HG03135 (cell line): ENCODE measurements around the gene WNT9A.

Experiments
- ATAC-seq: cut with Tn5 transposase; IDR thresholded peaks from one replicate; pipeline ENCODE4 v1.9.1; 2021; ENCODE audit warnings: mild to moderate bottlenecking, moderate library complexity; ENCODE audit not compliant: unreplicated experiment

Gene WNT9A

DNA sequence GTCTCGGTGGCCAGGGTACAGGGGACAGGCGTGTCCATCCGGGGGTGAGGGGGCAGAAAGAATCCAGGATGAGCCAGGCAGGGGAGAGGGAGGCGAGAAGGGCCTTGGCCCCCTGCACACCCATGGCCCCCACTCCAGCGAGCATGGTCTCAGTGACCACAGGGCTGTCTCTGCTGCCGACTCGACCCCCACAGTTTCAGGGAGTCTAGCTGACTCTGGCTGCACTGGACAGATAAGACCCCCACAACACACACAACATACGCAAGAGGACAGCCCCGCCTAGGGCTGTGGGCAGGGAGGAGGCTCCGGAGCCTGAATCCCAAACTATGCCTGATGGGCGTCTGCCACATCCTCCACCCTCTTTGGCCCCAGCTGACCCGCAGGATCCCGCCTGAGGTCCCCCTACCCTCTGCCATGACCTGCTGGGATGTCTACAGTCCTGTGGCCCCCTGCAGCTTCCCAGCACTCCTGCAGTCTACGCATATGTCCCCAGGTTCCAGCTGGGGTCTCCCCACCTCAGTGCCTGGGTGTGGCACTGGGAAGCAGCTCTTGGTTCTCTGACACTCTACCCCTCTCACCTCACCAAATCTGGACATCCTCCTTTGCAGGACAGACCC, 22.0 kb downstream of the WNT9A start:
- no peak for ATAC-seq

DNA sequence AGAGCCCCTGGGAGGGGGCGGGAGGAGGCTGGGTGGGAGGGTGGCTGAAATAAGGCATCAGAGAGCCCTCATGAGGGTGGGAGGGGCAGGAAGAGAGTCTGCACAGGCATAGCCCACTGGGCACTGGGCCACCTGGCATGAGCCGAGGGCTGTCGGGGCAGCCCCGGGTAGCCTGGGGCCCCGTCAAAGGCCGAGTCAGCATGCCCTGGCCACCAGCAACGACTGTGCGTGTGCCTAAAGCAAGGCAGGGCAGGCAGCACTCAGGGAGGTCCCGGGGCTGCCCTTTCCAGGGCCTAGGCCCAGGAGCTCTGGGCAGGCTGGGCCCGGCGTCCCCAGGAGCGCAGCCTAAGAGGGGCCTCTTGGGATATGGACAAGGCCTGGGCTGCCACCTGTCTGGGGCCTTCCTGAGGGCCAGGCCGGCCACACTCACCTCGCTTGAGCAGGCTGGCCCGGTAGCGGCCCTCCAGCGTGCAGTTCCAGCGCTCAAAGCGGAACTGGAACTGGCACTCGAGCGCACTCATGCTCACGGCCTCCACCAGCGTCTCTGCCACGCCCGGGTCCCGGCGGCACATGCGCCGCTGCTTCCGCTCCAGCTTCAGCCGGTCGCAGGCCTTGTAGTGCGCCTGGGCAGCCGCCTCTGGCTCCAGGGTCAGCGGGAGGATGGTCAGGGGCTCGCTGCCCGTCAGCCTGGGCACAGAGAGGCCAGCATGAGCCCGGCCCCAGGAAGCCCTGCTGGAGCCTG, 22.7 kb downstream of the WNT9A start:
- no peak for ATAC-seq

DNA sequence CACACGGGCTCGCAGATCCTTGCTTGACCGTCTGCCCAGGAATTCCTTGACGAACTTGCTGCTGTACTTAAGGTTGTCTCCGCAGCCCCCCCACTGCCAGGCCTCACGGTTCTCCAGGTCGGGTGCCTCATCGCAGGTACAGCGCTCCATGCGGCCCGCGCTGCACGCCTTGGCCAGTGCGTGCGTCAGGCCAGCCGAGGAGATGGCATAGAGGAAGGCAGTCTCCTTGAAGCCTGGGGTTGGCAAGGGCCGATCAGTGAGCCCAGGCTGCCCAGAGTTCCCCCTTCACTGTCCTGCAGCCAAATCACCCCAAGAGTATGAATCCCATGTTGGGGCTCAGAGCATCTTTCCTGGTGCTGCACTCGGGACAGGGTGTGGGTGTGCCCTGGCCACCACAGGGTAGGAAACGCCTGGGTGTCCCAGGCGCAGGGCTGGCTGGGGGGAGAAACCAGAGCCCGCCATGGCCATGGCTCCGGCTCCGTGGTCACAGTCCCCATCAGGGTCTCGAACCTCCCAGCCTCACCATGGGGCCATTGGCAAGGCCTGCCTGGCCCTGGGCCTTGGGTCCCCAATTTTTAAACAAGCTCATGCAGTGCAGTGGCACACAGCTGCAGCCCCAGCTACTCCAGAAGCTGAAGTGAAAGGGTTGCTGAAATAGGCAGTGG, 23.4 kb downstream of the WNT9A start:
- no peak for ATAC-seq

DNA sequence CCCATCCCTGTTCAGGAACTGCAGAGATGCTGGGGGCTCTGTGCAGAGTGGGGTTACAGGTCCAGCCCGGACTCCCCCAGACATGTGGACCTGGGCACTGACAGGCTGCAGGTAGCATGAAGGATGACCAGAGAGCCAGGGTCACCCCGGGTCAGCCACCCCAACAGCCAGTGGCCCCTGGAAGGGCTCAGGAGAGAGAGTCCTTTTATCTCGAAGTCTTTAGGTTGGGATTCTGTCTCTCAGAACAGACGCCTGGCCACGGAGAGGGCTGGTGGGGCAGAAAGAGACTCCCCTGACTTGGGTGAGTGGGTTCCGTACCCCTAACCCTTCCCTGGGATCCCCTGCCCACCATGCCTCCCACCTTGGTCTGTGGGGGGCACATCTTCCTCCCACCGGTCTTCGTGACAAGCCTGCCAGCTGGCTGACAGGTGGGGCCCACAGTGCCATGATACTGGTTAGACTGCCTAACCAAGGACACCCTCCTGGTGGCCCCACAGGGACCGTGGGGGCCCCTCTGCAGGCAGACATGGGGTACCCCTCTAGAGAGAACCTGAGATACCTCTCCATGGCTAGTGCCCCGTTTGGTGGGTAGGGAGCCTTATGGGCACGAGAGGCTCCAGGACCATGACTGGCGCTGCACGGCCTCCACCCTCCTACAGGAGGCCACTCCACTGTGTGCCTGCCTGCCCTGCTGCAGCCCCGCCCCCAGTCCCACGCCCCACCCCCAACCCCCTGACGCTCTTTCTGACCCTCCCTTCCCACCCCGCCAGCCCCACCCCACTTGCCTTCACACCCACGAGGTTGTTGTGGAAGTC, 24.2 kb downstream of the WNT9A start:
- no peak for ATAC-seq

DNA sequence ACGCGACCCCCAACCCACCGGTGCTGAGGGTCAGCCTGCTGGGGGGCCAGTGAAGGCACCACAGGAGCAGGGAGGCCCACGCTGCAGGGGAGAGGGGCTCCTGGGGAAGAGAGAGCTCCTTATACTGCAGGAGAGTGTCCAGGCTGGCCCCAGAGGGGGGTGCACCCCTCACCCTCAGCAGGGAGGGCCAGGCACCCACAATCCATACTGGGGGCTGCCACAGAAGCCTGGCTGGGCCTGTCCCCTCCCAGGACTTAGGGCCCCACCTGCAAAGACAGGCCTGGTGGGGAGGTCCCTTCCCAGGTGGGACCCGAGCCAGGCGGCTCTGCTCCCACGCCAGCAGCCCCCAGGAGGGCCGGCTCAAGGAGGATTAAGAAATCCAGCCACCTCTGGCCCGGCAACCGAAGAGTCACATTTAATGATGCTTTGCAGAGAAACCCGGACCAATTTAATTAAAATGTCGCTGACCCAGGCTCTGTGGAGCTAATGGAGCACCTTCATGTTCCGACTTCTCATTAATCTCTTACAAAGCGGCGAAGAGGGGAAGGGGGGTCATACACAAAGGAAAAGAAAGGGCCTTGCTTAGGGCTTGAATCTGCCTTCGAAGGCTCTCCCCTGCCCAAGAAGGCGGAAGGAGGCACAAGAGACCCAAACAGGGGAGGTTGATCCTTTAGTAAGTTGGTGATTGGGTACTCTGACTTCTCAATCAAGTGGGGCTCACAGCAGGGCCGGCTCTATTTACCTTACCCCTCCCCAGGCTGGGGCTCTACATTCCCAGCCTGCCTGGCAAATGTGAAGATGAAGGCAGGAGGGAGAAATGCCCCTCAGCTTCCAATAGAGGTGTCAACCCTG, 25.0 kb downstream of the WNT9A start:
- ATAC-seq = no peak

DNA sequence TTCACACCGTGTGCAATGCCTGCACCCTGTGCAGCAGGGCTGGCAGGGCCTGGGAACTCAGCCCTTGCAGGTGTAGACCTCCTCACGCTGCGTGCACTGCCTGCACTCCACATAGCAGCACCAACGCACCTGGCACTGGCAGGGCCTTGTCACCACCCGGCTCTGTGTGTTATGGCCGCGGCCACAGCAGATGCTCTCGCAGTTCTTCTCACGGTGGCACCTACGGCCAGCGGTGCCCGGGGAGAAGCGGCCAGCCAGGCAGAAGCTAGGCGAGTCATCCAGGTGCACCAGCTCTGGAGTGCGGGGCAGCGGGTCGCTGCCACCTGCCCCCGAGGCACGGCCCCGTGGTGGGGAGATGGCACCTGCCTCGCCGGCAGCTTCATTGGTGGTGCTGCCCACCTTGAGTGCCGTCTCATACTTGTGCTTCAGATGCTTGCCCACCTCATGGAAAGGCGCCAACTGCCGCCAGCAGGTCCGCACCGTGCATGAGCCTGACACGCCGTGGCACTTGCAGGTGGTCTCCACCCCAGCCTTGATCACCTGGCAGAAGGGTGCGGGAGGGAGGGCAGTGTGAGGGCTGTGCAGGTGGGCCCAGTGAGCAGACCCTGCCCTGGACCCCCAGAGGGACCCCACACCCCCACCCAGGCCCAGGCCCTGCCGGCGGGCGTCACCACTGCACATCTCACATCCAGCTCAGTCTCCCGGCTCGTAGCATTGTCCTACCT, 26.1 kb downstream of the WNT9A start:
- ATAC-seq = no peak

DNA sequence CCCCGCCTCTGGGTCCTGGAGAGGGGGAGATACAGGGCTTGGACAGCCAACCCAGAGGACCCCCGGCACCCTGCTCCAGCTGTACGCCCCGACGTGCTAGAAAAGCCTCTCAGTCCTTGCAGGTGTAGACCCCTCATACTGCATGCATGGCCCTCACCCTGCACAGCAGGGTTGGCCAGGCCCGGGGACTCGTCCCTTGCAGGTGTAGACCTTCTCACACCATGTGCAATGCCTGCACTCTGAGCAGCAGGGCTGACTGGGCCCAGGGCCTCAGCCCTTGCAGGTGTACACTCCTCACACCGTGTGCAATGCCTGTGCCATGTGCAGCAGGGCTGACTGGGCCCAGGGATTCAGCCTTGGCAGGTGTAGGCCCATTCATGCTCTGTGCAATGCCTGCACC, 26.8 kb downstream of the WNT9A start:
- no peak for ATAC-seq

DNA sequence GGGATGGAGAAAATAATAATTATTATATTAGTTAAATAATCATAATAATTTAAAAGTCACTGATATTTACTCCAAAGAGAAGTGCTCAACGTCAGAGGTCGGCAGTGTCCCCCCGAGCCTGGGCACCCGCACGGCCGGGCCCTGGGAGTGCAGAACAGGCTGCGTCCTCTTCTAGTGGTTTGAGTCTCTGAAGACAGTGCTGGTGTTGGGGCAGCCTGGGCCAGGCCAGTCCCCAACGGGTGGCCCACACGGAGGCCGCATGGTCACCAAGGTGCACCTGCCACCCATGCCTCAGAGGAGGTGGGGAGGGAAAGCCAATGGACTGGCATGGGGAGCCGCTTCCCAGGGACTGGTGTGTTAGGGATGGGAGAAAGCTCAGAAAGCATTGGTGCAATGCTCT, 27.3 kb downstream of the WNT9A start:
- ATAC-seq = no peak

DNA sequence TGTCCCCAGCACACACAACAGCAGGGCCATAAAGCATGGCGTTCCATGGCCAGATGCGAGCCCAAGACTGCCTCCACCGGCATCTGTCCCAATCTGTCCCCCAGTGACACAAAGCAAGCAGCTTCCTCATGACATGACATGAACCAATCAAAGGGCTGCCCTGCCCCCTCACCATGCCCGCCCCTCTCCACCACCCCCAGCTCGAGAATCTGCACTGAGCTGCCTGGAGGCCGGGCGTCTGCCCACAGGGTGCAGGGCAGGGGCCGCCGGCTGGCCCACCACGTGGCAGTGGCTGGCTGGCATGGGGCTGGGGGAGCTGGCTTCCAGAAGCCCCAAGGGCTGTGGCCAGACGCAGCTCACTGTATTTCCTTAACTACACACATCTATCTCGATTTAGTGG, 27.8 kb downstream of the WNT9A start:
- ATAC-seq = no peak

DNA sequence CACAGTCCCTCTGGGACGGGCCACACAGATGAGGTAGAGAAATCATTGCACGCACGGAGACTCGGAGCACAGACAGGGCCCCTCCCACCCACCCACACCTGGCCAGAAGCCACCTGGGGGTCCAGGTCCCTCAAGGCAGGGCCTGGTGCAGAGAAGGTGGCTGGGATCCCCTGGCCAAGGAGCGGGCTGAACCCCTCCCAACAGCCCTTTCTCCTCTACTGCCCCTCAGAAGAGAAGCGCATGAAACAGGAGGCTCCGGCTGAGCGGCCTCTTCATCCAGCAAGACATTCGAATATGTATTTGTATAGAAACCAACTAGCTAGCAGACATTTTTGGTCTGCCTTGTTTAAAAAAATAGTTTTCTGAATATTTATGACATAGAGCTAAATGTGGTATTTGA, 29.0 kb downstream of the WNT9A start:
- no peak for ATAC-seq

DNA sequence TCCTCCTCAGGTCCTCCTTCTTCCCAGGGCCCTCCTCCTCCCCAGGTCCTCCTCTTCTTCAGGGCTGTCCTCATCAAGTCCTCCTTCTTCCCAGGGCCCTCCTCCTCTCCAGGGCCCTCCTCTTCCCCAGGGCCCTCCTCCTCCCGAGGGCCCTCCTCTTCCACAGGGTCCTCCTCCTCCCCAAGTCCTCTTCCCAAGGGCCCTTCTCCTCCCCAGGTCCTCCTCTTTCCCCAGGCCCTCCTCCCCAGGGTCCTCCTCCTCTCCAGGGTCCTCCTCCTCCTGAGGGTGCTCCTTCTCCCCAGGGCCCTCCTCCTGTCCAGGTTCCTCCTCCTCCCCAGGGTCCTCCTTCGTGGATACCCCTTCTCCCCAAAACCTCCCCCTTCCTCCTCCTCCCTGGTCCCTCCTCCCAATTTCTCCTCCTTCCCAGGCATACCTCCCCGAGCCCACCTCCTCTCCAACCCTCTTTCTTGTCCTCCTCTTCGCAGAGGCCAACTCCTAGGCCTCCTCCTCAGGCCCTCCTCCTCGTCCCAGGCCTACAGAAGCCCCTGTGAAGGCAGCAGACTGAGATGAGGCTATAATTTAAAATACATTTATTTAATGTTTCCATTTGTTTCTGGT, 29.5 kb downstream of the WNT9A start:
- no peak for ATAC-seq

DNA sequence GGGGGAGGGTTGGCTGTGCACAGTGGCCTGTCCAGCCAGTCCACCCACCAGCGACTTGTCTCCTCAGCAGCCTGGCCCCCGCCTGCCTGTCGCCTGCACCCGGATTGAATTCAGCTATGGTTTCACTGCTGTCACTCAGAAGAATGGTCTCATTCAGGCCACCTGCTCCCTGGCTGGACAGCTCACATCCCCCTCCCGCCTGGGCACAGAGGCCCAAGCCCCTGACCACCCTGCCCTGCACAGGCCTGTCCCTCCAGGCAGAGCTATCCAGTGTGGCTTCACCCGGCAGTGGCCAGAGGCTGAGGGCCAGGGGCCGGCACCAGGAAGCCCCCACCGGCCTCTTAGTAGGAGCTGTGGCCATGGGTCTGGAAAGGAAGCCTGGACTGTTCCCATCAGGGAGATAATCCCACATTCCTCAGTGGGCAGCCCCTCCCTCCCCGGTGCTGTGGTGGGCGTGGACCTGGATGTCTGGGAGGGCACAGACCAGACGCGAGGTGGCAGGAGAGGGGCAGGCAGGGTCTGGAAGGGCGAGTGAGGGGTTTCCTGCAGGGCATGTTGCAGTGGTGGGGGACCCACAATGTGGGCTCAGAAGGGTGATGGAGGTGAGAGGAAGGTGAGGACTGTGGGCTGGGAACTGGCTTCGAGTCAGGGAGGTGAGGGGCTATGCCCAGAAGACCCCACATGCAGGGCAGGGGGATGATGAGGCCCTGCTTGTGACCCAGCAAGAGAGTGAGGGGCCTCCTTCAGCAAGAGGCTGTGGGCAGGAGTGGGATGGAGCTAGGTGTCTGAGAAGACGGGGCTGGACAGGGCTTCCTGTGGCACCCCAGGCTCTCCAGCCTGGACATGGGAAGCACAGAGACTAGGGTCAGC, 30.4 kb downstream of the WNT9A start:
- no peak for ATAC-seq

DNA sequence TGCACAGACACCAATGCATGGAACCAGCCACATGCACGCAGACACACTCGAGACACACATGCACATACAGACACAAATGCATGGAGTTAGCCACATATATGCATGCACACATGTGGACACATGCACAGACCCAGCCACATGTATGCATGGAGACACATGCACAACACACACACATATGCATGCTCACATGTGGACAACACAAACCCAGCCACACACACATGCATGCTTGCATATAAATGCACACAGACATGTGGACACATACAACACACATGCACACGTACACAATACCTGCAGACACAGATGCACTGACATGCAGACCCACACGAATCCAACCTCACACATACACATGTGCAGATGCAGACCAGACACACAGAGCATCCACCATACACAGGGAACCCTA, 31.1 kb downstream of the WNT9A start:
- ATAC-seq = no peak

DNA sequence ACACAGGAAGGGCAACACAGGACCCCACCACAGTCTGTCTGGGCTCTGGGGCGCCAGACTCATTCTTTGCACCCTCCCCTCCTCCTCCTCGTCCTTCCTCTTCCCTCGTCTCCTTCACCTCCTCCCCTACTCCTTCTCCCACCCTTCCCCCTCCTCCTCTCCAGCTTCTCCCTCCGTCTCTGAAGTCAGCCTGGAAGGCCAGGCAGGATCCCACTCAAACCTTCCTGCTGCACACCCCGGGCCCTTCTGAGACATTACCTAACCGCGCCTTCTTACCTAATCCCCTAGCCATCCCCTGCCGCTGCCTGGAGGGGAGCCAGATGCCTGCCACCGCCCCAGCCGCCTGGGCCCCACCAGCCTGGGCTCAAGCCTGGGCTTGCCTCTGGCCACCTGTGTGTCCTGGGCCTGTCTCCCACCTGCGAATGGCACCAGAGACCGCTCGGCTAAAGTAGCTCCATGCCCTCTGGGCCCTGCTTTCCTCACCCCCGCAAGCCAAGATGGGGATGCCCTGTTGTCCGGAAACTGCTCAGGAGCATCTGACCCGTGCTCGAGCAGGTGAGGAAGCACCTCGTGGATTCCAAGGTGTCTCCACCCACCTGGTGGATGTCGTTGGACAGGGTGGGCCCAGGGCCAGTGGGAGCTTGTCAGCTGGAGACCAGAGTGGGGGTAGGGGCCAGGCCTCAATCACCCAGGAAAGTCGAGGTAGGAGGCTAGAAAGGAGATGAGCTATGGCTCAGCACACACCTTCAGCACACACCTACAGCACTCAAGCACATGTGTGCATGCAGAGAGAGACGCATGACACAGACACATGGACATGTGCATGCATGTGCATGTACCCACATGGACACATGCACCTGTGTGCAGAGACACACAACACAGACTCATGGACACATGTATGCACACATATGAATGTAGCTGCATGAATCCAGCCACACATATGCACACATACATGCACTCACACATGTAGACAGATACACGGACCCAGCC, 31.9 kb downstream of the WNT9A start:
- ATAC-seq = no peak

DNA sequence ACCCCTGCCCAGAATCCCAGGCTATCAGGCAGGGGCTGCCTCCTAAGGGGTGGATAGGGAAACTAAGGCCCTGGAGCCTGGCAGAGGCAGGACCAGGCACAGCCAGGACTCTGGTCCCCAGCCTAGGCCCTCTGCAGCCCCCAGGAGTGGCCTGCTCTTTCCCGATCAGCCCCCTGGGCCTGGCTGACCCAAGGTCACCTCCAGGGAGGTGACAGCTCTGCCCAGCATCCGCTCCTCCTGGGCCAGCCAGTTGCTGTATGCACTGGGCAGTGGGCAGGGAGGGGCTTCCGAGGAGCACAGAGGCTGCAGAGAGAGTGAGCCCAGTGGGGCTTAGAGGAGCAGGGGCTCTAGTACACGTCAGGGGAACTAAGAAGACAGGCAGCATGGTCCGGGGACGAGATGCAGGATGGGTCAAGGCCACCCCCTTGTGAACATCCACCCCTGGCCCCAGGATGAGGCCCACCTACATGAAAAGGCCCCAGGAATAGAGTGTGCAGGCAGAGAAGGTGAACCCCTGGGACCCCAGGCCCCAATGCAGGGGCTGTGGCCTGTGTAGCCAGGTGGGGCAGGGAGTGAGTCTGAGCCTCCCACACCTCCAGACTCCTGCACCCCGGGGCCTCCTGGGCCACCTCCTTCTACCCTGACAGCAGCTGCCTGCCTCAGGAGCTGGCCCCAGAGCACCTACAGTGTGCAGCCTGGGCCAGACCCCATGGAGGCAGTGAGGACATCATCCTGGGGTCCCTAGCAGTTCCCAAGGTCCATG, 32.8 kb downstream of the WNT9A start:
- no peak for ATAC-seq
